Measurements from ENCODE around the gene ZNF598. TPM values are rescaled to one million over a fixed set of nuclear protein-coding genes. Genes with fewer than 3 reads are reported as not detected.

Gene ZNF598
- total and polyA plus RNA-seq, 2 donors from 2014 or later = 14.3 to 34.9 TPM

DNA sequence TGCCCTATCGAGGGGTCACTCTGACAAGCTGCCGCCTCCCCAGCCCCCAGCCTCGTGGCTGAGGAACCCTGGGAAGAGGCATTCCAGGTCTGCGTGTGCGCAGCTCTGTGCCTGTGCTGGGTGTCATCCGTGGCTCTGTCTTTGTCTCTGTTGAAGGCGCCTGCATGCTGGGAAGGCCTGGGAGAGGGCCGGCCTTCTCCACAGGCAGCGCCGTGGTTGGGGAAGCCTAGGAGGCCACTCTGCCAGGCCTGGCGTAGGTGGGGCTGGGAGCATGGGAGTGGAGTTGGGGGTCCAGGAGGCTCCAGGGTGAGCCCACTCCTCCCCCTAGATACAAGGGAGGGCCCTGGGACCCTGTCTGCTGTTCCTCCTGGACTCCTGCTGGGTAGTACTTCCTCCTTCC, 20.4 kb upstream of the ZNF598 start:
- Histone ChIP-seq H3K27me3 (ENCODE audit: control insufficient read depth, insufficient read depth, low read length) (no peaks in the 10 kb centered on the region), H3K36me3 (ENCODE audit: control insufficient read depth in 2 of 3, insufficient read depth in 3 of 3, low read length in 3 of 3) (no peaks in the 10 kb centered on the region), H3K27ac (ENCODE audit: low read depth in 2 of 2, low read length in 2 of 2) (no peak overlapping the region), H3K9me3 (ENCODE audit: control insufficient read depth in 2 of 3, insufficient read depth in 1 of 3, low read length in 3 of 3) (no peaks in the 10 kb centered on the region), H3K4me1 (ENCODE audit: control insufficient read depth in 2 of 3, insufficient read depth in 2 of 3, low read depth in 1 of 3, low read length in 3 of 3) (peaks cover 0 to 30% (median 0%) of the 10 kb centered on the region in 3 donors), H3K9ac (ENCODE audit: low read length in 3 of 3) (no peak overlapping the region), H3K4me3 (ENCODE audit: low read length in 3 of 3) (peak overlapping the region in 1 of 3 donors; percentile 82)
- DNase-seq (no peak), FAIRE-seq (no peak)
- TF ChIP-seq, protein P1, sequence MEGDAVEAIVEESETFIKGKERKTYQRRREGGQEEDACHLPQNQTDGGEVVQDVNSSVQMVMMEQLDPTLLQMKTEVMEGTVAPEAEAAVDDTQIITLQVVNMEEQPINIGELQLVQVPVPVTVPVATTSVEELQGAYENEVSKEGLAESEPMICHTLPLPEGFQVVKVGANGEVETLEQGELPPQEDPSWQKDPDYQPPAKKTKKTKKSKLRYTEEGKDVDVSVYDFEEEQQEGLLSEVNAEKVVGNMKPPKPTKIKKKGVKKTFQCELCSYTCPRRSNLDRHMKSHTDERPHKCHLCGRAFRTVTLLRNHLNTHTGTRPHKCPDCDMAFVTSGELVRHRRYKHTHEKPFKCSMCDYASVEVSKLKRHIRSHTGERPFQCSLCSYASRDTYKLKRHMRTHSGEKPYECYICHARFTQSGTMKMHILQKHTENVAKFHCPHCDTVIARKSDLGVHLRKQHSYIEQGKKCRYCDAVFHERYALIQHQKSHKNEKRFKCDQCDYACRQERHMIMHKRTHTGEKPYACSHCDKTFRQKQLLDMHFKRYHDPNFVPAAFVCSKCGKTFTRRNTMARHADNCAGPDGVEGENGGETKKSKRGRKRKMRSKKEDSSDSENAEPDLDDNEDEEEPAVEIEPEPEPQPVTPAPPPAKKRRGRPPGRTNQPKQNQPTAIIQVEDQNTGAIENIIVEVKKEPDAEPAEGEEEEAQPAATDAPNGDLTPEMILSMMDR (IDR thresholded peaks at IDR 0.05; ENCODE audit: borderline replicate concordance, extremely low read depth, insufficient read depth) = no peak
- intact Hi-C loops (cut with DNase I) = no loop called here

DNA sequence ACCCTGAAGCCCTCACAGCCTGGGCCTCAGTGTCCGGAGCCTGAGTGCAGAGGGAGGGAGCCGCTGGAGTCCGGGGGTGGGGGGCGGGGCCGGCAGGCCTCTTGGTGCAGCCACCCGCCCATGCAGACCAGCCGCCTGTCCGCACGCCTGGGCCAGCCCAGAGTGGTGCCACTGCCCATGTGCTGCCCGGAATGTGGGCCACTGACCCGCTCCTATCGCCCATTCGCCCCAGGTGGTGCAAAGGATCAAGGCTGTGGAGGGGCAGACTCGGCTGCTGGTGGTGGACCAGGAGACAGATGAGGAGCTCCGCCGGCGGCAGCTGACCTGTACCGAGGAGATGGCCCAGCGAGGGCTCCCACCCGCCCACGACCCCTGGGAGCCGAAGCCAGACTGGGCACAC, 19.7 kb upstream of the ZNF598 start:
- peak overlapping the region in 1 of 3 donors; percentile 82 for H3K4me3 ChIP-seq (ENCODE audit: low read length in 3 of 3)
- H3K36me3 ChIP-seq (ENCODE audit: control insufficient read depth in 2 of 3, insufficient read depth in 3 of 3, low read length in 3 of 3) = no peaks in the 10 kb centered on the region
- no peak overlapping the region for H3K27ac ChIP-seq (ENCODE audit: low read depth in 2 of 2, low read length in 2 of 2)
- H3K4me1 ChIP-seq (ENCODE audit: control insufficient read depth in 2 of 3, insufficient read depth in 2 of 3, low read depth in 1 of 3, low read length in 3 of 3) = peaks cover 0 to 27% (median 0%) of the 10 kb centered on the region in 3 donors
- H3K9ac ChIP-seq (ENCODE audit: low read length in 3 of 3) = no peak overlapping the region
- no peaks in the 10 kb centered on the region for H3K27me3 ChIP-seq (ENCODE audit: control insufficient read depth, insufficient read depth, low read length)
- TF ChIP-seq, protein P1 (IDR thresholded peaks at IDR 0.05; ENCODE audit: borderline replicate concordance, extremely low read depth, insufficient read depth) = no peak
- DNase-seq (peak in 1 of 5 donors; percentile 82), FAIRE-seq (no peak)
- intact Hi-C loops (cut with DNase I) = loop anchor here (10.0 kb wide), 1 partner anchor 115 kb away; the partner anchor contains the start of gene RAB26
- no peaks in the 10 kb centered on the region for H3K9me3 ChIP-seq (ENCODE audit: control insufficient read depth in 2 of 3, insufficient read depth in 1 of 3, low read length in 3 of 3)

GRCh38 chr16:2028620-2029220, 19.1 kb upstream of the ZNF598 start:
- H3K9ac ChIP-seq (ENCODE audit: low read length in 3 of 3) = no peak overlapping the region
- no peaks in the 10 kb centered on the region for H3K9me3 ChIP-seq (ENCODE audit: control insufficient read depth in 2 of 3, insufficient read depth in 1 of 3, low read length in 3 of 3)
- no peaks in the 10 kb centered on the region for H3K27me3 ChIP-seq (ENCODE audit: control insufficient read depth, insufficient read depth, low read length)
- H3K4me1 ChIP-seq (ENCODE audit: control insufficient read depth in 2 of 3, insufficient read depth in 2 of 3, low read depth in 1 of 3, low read length in 3 of 3) = peaks cover 0 to 34% (median 0%) of the 10 kb centered on the region in 3 donors
- DNase-seq (peak in 1 of 5 donors; percentile 2), FAIRE-seq (no peak)
- H3K36me3 ChIP-seq (ENCODE audit: control insufficient read depth in 2 of 3, insufficient read depth in 3 of 3, low read length in 3 of 3) = no peaks in the 10 kb centered on the region
- TF ChIP-seq, protein P1 (IDR thresholded peaks at IDR 0.05; ENCODE audit: borderline replicate concordance, extremely low read depth, insufficient read depth) = no peak
- peak overlapping the region in 1 of 3 donors; percentile 82 for H3K4me3 ChIP-seq (ENCODE audit: low read length in 3 of 3)
- no peak overlapping the region for H3K27ac ChIP-seq (ENCODE audit: low read depth in 2 of 2, low read length in 2 of 2)
- intact Hi-C loops (cut with DNase I) = loop anchor here (10.0 kb wide), 1 partner anchor 116 kb away; the partner anchor contains the start of gene RAB26

Data from kidney (tissue), 14 donors.